DLD1 (cell line): Measurements from ENCODE around the gene CDK5R1.

Experiments
- in situ Hi-C: cut with HindIII; loops from 2 replicates; pipeline ENCODE4 v1.10.0; 2017; ENCODE audit warnings: low sequenced_read_pairs

Gene CDK5R1

GRCh38 chr17:32470405-32471167 is 16.2 kb upstream of the CDK5R1 start:
- in situ Hi-C loops, result no loop called here

- in situ Hi-C loops, result no loop called here
These were observed 15.1 kb upstream of the CDK5R1 start for GRCh38 chr17:32471652-32472051.

- in situ Hi-C loops, result no loop called here
These were observed 11.5 kb upstream of the CDK5R1 start for GRCh38 chr17:32475258-32475657.

GRCh38 chr17:32477220-32477619 is 9.6 kb upstream of the CDK5R1 start:
- in situ Hi-C loops, result no loop called here

- in situ Hi-C loops, result no loop called here
These were observed 7.6 kb upstream of the CDK5R1 start for GRCh38 chr17:32479074-32479617.

- in situ Hi-C loops, result no loop called here
These were observed 5.6 kb upstream of the CDK5R1 start for GRCh38 chr17:32481193-32481592.

- in situ Hi-C loops, result no loop called here
These were observed 4.0 kb upstream of the CDK5R1 start for GRCh38 chr17:32482568-32483320.

GRCh38 chr17:32483451-32484019 is 3.3 kb upstream of the CDK5R1 start:
- in situ Hi-C loops, result no loop called here

- in situ Hi-C loops, result no loop called here
These were observed 2.7 kb upstream of the CDK5R1 start for GRCh38 chr17:32484041-32484461.

- in situ Hi-C loops, result no loop called here
These were observed 2.2 kb upstream of the CDK5R1 start for GRCh38 chr17:32484628-32485027.

GRCh38 chr17:32485261-32486110 is 1.3 kb upstream of the CDK5R1 start:
- in situ Hi-C loops, result no loop called here

- in situ Hi-C loops, result no loop called here
These were observed 587 bp upstream of the CDK5R1 start for GRCh38 chr17:32486111-32486700.

GRCh38 chr17:32487473-32488176 is 832 bp downstream of the CDK5R1 start:
- in situ Hi-C loops, result no loop called here

- in situ Hi-C loops, result no loop called here
These were observed 1.4 kb downstream of the CDK5R1 start for GRCh38 chr17:32488177-32488542.

GRCh38 chr17:32488604-32489180 is 1.9 kb downstream of the CDK5R1 start:
- in situ Hi-C loops, result no loop called here

- in situ Hi-C loops, result no loop called here
These were observed 2.7 kb downstream of the CDK5R1 start for GRCh38 chr17:32489320-32490100.

- in situ Hi-C loops, result no loop called here
These were observed 3.3 kb downstream of the CDK5R1 start for GRCh38 chr17:32490101-32490482.

GRCh38 chr17:32491371-32492263 is 4.8 kb downstream of the CDK5R1 start:
- in situ Hi-C loops, result no loop called here
